Fibroblast of the conjunctiva (primary cell): ENCODE results near the gene PPIL4.
"Not testable (repeated sequence)": the region's sequence is repeated elsewhere in the genome, so short reads cannot be mapped to it uniquely, and the experiment has no call there.

Experiments used
- DNase-seq: peaks from one replicate; pipeline ENCODE4 v3.0.0-alpha.2; 2010; ENCODE audit warnings: low read depth

Gene PPIL4

GRCh38 chr6:149483849-149484655 lies 61.8 kb downstream of the PPIL4 start:
- no peak for DNase-seq

GRCh38 chr6:149483334-149483725 lies 62.5 kb downstream of the PPIL4 start:
- no peak for DNase-seq

DNA sequence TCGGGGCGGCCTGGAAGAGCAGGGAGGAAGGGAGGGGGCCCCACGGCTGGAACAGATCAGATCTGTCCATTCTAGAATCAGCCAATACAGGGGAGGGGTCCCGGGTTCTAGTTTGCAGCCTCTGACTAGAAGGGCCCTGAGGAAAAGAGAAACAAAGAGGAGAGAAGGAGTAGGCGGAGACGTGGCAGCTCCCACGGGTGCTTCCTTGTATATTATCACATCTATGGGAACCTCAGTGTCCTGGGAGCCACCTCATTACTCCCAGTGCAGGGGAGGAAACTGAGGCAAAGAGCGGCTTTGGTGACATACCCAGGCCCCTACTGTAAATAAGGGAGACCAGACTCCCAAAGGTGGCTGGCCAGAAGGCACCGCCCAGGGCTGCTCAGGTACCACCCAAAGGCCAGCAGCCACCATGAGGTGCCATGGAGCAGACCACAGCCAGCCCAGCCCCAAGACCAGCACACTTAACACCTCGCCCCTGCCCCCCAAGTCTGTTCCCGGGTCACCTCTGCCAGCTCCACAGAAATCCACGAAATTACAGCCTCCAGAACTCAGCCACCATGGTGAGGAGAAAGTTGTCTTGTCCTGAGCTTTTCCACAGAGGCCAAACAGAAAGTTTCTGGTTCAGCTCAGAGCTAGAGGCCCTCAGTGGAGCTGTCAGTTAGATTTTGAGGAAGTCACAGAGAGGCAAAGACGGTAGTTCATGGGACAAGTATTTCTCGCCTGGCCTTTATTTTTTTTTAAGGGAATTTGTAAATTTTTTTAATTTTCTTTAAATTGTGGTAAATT lies 63.1 kb downstream of the PPIL4 start:
- DNase-seq = no peak

GRCh38 chr6:149480502-149481280 lies 65.2 kb downstream of the PPIL4 start:
- no peak for DNase-seq

GRCh38 chr6:149478631-149479314 lies 67.1 kb downstream of the PPIL4 start:
- DNase-seq = no peak

GRCh38 chr6:149477544-149477943 lies 68.3 kb downstream of the PPIL4 start:
- DNase-seq = no peak

DNA sequence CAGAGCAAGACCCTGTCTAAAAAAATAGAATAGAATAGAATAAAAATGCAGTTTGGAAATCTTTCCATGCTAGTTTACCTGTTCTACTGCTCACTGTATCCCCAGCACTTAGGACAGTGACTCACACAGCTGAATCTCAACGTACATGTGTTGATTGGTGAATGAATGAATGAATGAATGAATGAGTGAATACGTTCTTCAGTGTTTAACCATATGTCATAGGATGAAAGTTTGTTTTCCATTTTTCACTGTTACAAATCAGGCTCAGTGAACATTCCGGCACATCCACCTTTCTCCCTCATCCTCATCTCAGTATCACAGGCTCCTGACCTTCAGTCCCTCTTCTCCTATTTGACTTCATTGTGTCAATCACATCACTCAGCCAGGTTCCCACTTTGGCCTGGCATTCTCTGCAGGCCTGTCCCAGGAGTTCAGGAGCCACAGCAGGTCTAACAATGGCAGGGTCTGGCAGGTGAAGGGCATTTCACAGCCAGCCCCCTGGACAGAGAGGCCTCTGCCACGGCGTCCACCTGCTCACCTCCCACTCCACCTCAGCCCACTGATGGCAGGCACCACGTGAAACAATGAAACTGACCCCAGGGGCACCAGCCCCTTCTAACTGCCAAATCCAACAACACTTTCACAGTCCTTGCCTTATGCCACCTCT lies 68.9 kb downstream of the PPIL4 start:
- DNase-seq = no peak

- no peak for DNase-seq
These were observed 71.5 kb downstream of the PPIL4 start for GRCh38 chr6:149474108-149474935.

DNA sequence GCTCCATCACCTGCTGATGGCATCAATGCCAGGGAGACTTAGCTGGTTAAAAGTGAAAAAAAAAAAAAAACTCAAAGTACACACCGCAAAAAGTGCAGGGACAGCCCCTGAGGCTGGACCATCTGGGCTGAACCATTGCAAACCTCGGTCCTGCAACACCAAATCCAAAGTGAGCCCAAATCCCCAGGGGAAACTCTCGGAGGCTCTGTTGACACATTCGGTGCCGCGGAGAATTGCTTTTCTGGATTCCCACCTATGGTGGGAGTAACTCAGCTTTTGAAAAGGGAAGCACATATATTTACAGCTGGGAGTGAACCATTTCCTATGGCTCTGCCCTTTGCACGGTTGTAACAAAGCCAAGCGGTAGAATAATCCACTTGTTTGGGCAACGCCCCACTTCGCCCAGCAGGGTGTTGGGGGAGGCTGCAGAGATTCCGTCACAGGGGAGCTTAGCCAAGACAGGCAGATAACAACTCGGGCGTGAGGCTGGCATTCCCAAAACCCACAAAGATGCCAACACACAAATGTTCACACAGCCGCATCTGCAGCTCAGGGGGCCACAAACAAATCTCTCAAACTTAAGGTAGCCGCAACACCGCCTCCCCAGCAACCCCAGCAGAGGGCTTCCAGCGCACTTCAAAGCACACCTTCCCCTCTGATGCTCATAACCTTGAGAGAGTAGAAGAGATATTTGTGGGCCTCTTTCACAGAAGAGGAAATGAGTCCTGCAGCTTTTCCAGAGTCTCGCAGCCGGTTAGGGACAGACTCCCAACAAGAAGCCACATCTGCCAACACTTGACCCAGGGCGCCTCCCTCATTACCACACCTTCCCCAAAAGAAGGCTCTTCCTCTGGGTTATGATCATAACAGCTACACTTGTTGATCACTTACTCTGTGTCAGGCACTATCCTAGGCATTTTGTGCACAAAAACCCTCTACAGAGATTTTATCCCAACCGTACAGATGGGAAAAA lies 72.5 kb downstream of the PPIL4 start:
- no peak for DNase-seq

DNA sequence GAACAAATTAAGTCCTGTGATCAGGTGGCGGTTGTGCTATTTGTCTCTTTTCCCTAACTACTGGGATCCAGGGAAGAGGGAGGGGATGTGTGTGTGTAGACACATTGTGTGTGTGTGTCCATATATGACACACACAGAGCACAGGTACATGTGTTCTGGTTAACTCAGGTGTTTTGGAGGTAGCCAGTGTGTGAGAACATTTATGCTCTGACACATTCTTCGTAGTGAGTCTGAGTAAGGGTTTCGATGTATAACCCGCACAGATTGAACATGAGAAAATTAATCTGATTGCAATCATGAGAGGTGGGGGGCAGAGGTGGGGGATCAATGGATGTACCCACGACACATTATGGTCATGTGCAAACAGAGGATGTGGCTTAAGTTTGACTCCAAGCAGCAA lies 73.6 kb downstream of the PPIL4 start:
- no peak for DNase-seq

DNA sequence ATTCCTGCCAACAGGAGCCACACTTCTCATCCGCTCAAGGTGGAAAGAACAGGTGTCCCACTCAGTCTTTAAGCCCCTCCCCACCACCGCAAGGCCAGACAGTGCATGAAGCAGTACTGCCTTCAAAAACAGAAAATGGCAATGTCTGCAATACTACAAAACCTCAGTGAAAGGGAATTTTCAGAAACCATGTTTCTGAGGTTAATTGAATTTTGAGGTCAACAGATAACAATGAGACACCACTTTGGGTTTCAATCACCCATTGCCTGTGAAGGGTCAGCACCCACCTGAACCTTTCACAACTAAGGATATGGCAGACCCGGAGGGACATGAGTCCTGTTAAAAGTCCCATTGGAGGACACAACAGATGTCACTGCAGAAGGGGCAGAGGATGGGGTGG lies 74.0 kb downstream of the PPIL4 start:
- DNase-seq = no peak

GRCh38 chr6:149470948-149471347 lies 74.9 kb downstream of the PPIL4 start:
- DNase-seq = no peak

GRCh38 chr6:149468179-149468578 lies 77.7 kb downstream of the PPIL4 start:
- no peak for DNase-seq

GRCh38 chr6:149467265-149467664 lies 78.6 kb downstream of the PPIL4 start:
- DNase-seq = no peak

DNA sequence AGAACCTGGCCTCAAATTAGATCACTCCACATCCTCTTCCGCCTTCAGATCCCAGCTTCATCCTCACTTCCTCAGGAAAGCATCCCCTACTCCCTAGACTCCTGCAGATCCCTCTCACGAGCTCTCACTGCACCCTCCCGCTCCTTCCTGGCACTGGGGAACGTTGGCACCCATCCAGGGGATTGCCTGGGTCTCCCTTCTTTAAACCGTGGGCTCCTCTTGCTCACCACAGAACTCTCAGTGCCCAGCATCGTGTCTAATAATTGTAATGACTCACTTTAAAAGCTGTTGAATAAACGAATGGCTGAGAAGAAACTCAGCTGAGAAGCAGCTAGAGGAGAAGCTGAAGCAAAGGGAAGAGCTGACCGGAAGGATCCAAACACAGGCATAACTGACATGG lies 81.4 kb downstream of the PPIL4 start:
- no peak for DNase-seq

DNA sequence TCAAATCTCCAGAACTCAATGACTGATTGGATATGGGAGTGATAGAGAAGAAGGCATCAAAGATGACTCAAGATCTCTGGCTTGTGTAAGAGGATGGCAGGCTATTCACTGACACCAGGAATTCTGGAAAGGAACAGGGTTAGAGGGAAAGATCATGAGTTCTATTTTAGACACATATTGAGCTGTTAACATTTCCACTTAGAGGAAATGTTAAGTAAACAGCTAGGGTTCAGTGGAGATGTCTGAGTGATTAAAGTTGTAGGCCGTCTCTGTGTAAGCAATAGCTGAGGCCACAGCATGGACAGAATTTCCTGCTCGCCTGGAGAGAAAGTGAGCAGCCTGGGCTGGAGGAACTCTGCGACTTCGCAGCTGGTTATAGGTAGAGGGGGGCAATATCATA lies 82.1 kb downstream of the PPIL4 start:
- DNase-seq = no peak

- DNase-seq = not testable (repeated sequence)
These were observed 83.1 kb downstream of the PPIL4 start for GRCh38 chr6:149462712-149463111.

DNA sequence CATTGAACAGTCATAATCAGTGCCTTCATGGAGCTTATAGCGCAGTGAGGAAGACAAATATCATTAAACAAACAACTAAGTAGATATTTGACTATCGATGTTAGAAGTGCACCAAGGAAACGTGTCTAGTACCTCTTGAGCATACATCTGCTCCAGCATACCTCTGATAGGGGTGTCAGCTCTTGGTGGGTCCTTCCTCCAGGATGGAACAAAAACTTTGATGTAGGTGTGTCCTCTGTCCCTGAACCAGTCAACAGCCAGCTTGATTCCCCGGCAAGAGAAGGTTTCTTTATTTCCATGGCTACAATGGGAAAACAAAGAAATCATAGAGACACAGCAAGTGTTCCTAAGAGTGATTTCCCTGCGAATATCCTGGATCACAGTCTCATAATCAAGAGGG lies 84.2 kb downstream of the PPIL4 start:
- no peak for DNase-seq

- DNase-seq = not testable (repeated sequence)
These were observed 85.6 kb downstream of the PPIL4 start for GRCh38 chr6:149460249-149460648.
